ENCODE results near the gene KIF1C. TPM values are rescaled to one million over a fixed set of nuclear protein-coding genes. Genes with fewer than 3 reads are reported as not detected.

KIF1C gene
- polyA plus RNA-seq (ENCODE audit: insufficient read length in 4 of 4): 10 to 100 TPM; 69.8 to 89.3 (median 82.2) TPM

DNA sequence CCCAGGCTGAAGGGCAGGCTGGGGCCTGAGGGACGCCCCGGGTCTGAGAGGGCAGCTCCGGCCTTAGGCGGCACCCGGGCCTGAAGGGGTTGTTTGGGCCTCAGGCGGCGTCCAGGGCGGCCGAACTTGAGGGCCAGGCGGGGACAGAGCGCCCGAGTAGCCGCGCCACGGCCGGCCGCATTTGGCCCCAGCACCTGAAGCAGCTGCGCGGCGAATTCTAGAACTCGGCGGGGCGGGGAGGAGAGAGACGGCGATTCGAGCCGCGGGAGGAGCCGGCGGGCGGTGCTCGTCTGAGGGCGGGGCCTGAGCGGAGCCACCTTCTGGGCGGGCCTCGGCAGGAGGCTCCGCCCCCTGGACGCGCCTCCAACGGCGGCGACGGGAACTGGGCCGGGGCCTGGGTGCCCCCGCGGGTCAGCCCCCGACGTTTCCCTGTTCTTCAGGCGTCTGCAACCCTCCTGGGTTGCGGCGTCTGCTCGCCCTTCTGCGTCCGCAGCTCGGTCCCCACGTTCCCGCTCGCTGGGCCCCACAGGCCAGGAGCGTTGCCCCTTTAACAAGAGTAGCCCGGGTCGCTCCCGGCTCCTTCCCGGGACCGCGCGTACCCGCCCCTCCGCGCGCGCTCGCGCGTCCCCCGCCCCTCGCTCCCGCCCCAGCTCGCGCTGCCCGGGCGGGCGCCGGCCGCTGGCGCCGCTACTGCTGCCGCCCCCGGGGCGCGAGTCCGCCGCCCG is at the start of gene KIF1C, which contains the start of gene INCA1:
TSS of gene KIF1C (plus strand) at position 649 of the 725 bp plus-strand sequence. CDS start 2,297 bp downstream, outside the sequence.
TSS of gene INCA1 (minus strand) at position 221 of the 725 bp plus-strand sequence. CDS start 3,085 bp downstream, outside the sequence.
- peak; percentile 80 to 88 (median 84) for DNase-seq (ENCODE audit: low read depth in 4 of 4, low spot score in 3 of 4)

DNA sequence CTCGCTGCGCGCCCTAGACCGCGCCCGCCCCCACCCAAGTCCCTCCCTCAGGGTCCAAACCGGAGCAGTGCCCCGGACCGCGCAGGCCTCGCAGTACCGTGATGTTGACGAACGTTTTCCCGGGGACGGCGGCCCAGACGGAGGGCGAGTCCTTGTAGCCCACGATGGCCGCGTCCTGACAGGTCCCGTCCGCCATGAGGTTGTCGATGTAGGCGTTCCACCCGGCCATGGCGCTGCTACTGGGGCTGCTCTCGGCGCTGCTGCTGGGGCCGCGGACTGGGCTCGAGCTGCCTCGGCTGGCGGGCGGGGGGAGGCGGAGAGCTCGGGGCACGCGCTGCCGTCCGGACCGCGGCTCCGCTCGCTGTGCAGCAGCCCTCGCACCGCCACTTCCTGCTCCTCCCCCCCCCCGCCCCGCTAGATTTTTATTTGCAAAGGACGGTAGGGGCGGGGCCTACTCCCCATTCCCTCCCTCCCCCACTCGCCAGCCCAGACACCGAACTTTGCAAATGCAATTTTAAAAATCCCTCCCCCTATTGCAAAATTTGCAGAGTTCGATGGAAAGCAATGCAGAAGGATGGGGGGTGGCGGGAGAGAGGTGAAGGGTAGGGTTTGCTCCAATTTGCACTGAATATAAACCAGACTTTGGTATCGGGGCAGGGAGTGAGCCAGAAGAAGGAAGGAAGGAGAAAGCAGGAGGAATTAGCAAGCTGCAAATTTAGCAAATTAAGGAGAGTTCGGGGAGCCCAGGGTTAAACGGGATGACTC is 49.4 kb upstream of the KIF1C start, which contains the start of gene PFN1:
TSS of gene PFN1 (minus strand) at position 365 of the 765 bp plus-strand sequence. CDS start at position 229, 136 bp downstream.
- DNase-seq (ENCODE audit: low read depth in 4 of 4, low spot score in 3 of 4): peak in 2 of 4 donors; percentile 76 to 77

- DNase-seq (ENCODE audit: low read depth in 4 of 4, low spot score in 3 of 4): peak in 2 of 4 donors; percentile 70 to 78
Measured at GRCh38 chr17:4948931-4949320, 48.8 kb upstream of the KIF1C start.

GRCh38 chr17:4949321-4950074 is 48.3 kb upstream of the KIF1C start:
- DNase-seq (ENCODE audit: low read depth in 4 of 4, low spot score in 3 of 4): no peak

DNA sequence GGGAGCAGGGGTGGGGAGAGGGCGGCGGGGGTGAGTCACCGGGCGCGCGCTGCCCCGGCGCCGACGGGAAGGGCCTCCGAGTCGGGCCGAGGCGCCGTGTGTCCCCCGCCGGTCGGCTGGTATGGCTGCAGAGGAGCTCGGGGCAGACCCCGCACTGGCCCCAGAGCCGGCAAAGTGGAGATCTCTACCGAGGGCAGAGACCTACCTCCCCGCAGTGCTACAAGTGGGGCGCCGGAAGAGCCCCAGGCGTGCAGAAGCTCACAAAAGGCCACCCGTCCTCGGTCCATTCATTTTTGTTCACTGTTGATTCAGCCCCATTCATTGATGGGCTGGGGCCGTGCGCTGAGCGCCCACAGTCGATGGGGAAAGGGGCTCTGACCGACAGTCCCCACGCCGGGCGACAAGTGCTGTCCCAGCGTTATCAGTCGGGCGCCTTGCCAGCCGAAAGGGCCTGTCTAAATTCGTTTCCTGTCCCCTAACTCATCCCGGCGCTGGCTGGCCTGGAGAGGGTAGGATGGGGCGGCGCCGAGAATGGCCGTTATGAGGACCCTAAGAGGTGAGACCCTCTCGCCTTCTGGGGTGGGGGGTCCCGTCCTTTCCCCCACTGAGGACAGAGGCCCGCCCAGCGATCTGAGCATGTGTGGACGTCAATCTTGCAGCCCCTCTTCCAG is 47.5 kb upstream of the KIF1C start:
- no peak for DNase-seq (ENCODE audit: low read depth in 4 of 4, low spot score in 3 of 4)

GRCh38 chr17:4950746-4951204 is 47.0 kb upstream of the KIF1C start, which contains the start of gene ENO3:
Gene ENO3 (plus strand): TSS chr17:4951119. CDS start chr17:4951830, 711 bp downstream.
- DNase-seq (ENCODE audit: low read depth in 4 of 4, low spot score in 3 of 4): no peak

GRCh38 chr17:4951486-4951885 is 46.3 kb upstream of the KIF1C start:
- DNase-seq (ENCODE audit: low read depth in 4 of 4, low spot score in 3 of 4): no peak

DNA sequence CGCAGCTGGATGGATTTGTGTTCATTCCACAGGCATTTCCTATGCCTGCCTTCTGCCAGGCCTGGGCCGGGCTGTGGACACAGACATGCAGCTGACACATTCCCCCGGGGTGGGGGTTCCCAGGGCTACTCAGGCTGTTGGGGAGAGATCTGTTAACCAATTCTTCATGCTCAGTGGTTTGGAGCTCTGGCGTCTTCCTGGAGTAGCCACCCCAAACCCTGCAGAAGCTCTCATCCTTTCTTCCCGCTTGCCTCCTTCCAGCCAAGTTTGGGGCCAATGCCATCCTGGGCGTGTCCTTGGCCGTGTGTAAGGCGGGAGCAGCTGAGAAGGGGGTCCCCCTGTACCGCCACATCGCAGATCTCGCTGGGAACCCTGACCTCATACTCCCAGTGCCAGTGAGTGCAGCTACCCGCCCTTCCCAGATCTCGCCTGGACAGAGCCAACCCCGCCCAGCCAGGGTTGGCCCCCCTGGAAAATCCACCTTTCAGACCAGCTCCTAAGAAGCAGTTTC is 44.2 kb upstream of the KIF1C start:
- DNase-seq (ENCODE audit: low read depth in 4 of 4, low spot score in 3 of 4): no peak

GRCh38 chr17:4955091-4955490 is 42.7 kb upstream of the KIF1C start:
- no peak for DNase-seq (ENCODE audit: low read depth in 4 of 4, low spot score in 3 of 4)

GRCh38 chr17:4956493-4957061 is 41.2 kb upstream of the KIF1C start:
- no peak for DNase-seq (ENCODE audit: low read depth in 4 of 4, low spot score in 3 of 4)

- DNase-seq (ENCODE audit: low read depth in 4 of 4, low spot score in 3 of 4): no peak
Measured at GRCh38 chr17:4958102-4958501, 39.6 kb upstream of the KIF1C start.

DNA sequence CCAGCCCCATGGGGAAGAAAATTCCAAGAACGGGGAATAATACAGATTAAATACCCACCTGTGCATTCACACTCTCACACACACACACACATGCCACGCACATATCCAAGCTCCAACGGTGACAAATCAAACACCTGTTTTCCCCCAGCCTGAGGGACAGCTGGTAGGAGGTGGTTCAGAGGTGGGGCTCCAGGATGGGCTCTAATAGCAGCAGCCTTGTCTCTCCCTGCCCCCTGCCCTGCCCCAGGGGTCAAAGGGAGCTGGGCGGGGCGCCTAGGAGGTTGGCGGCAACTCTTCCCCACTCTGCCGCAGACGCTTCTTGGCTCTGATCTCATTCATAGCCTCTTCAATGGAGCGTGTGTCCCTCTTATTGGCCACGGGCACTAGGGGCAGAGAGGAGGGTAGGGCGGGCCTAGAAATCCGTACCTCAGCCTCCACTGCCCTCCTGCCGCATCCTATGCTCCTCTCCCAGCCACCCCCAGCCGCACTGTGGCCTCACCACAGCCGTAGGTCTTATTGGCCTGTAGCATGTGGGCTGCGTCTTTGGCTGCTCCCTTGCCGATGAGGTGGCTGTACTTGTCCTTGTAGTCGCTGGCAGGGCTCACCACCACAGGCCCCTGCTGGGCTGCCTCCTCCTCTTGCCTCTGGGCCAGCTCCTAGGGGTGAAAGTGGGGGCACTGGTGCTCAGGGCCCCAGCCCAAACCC is 38.3 kb upstream of the KIF1C start:
- no peak for DNase-seq (ENCODE audit: low read depth in 4 of 4, low spot score in 3 of 4)

DNA sequence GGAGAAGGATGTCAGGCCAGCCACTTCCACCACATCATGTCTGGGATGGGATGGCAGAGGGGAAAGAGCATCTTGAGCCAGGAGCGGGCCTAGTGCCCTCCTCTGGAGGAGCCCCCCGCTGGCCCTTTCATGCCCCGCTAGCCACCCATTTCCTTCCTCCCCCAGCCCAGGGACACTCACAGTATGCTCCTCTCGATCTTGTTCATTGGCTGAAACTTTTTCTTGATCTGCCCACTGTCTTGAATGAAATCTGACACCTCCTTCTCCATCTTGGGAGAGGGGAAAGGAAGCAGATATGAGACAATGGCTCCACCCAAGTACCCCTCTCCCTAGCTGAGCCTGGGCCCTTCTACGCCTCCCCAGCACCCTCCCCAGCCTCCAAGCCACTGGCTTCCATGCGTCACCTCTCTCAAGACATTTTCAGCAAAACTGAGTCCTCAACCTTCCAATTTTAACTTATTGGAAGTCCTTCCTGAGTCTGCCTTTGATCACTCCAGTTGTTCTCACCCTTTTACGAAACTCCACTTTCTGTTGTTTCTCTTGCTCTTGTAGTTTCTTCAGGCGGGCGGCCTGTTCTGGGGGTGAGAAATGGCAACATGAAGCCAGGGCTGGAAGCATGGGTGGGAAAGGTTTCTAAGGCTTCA is 37.3 kb upstream of the KIF1C start:
- DNase-seq (ENCODE audit: low read depth in 4 of 4, low spot score in 3 of 4): no peak

DNA sequence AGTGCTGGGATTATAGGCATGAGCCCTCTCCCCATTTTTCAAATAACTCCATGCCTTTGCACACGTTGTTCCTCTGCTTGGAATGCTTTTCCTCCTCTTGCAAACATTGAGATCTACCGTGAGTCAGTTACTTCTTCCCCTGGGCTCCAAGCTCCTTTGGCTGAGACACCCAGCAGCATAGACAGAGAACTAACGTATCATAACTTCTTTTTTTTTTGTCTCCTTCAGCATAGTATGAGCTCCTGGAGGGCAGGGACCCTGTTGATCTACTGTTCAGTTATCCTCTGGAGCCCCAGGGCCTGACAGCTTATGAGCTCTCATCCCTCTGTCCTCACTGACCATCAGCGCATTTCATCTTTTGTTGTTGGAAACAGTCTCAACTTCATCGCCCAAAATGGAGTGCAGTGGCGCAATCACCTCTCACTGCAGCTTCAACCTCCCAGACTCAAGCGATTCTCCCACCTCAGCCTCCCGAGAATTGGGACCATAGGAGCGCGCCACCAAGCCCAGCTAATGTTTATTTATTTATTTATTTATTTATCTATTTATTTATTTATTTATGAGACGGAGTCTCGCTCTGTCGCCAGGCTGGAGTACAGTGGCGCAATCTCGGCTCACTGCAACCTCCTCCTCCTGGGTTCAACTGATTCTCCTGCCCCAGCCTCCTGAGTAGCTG is 32.3 kb upstream of the KIF1C start:
- DNase-seq (ENCODE audit: low read depth in 4 of 4, low spot score in 3 of 4): no peak

DNA sequence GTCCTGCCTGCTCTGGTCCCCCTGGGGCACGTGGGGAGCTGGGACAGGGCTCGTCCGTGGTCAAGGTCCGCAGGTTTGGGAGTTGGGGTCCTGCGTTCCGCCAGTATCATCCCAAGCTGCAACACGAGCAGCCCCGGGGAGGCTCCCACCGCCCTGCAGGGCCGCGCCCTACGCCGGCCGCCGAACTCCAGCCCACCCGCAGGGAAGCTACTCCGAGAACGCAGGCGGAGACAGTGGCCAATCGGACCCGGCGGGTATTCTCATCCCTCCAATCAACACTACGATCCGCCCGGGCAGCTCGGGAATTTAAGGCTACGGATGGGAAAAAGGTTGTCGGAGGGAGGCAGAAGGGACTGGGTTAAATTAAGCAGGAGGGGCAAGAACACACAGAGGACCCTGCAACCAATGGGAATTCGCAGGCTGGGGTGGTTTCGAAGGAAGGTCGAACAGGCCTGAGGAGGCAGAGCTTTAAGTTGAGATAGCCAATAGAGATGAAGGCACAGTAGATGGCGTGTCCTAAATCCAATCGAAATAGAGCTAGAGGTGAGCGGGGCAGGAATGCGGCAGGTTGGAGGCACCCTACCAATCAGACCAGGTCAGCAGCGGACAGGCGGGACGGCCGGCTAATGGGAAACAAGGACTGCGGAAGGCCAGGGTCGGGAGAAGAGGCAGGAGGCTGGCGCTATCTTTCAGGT is 30.8 kb upstream of the KIF1C start:
- peak; percentile 98 to 99 (median 98) for DNase-seq (ENCODE audit: low read depth in 4 of 4, low spot score in 3 of 4)

DNA sequence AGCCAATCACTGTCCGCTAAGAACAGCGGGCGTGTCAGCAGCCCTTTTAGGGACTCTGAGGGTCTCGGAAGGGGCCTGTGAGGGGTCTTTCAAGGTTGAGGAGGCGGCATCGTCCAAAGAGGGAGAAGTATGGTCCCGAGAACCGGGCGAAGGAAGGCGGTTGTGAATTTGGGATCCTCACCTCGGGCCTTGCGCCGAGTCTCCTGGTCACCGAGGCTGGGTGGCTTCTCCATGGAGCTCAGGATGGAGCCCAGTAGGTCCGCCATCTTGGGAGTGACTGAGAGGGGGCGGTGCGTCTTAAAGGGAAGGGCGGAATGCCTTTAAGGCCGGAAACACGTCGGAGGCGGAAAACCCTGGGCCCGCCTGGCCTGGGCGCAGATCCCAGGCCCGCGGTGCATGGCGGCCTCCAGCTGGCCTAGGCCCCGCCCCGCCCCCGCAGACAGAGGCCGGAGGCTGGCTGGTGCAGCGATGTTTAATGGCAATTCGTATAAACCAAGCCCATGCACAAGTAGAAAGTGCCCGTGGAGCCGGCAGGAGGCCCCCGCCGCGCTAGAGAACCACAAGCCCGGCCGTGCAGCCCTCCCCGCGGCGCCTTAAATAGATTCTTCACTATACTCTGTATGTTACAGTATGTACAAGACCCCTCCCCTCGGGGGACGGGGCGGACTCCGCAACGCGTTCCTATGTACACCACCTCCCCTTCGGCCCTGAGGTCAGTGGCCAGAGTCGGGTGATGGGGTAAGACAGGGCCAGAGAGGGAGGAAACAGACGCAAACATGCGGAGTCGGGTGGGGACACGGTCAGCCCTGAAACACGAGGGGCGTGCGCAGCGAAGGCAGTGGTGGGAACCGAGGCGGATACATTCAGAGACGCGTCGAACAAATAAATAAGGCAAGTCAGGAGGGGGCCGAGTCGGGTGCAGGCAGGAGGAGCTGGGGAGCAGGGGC is 29.9 kb upstream of the KIF1C start, which contains the start of gene SPAG7:
TSS of gene SPAG7 (minus strand) at position 279 of the 947 bp plus-strand sequence. CDS start at position 266, 13 bp downstream.
- peak; percentile 96 to 99 (median 98) for DNase-seq (ENCODE audit: low read depth in 4 of 4, low spot score in 3 of 4)
